Stomach (tissue), 9 donors: Measurements from ENCODE around the gene MAP2K1. TPM values are rescaled to one million over a fixed set of nuclear protein-coding genes. Genes with fewer than 3 reads are reported as not detected.

ENCODE experiments used
- DNase-seq, 2 donors: peaks; one replicate each; pipeline versions ENCODE4 v3.0.0 to v3.0.0-alpha.2; 2013 to 2019
- H3K27ac ChIP-seq, 5 donors: fragments of 200-600 bp in 4 of 5; sonication (generic) in 4 of 5; one replicate each; pipeline ENCODE4 v1.5.1; 2013 to 2019; ENCODE audit warnings: mild to moderate bottlenecking in 1 of 5, moderate library complexity in 1 of 5
- H3K27me3 ChIP-seq, 3 donors: fragments of 200-600 bp; sonication (generic); one replicate each; pipeline ENCODE4 v1.5.1; 2017 to 2019; ENCODE audit warnings: mixed run types in 1 of 3
- H3K36me3 ChIP-seq, 4 donors: fragments of 200-600 bp; sonication (generic); 1 replicate in 3 of 4; 2 replicates in 1 of 4; pipeline ENCODE4 v1.5.1; 2016 to 2019
- H3K4me1 ChIP-seq, 4 donors: fragments of 200-600 bp; sonication (generic); one replicate each; pipeline ENCODE4 v1.5.1; 2016 to 2019
- H3K4me3 ChIP-seq, 4 donors: fragments of 200-600 bp; sonication (generic) in 3 of 4; one replicate each; pipeline ENCODE4 v1.5.1; 2016 to 2019; ENCODE audit warnings: mild to moderate bottlenecking in 1 of 4
- H3K9me3 ChIP-seq, 4 donors: fragments of 200-600 bp; sonication (generic); one replicate each; pipeline ENCODE4 v1.5.1; 2016 to 2019
- EP300 ChIP-seq: sonication (generic); formaldehyde crosslinking; IDR thresholded peaks from one replicate; pipeline ENCODE4 v1.6.1; 2017; ENCODE audit warnings: antibody characterized with exemption
- POLR2A ChIP-seq, 4 donors: fragments of 450-650 bp; IDR thresholded peaks; one replicate each; pipeline ENCODE4 v1.6.1; 2016; ENCODE audit warnings: antibody characterized with exemption in 4 of 4, control low read depth in 2 of 4, mild to moderate bottlenecking in 1 of 4, moderate library complexity in 1 of 4
- POLR2AphosphoS5 ChIP-seq, 3 donors: sonication (generic); formaldehyde crosslinking; IDR thresholded peaks; one replicate each; pipeline ENCODE4 v1.6.1; 2016; ENCODE audit warnings: antibody characterized with exemption in 3 of 3
- WGBS, 5 donors: extraction: QIAGEN DNeasy Blood & Tissue Kit in 3 of 5; methylation state at CpG; one replicate each; pipeline versions ENCODE4 v1.1.5 to v1.1.7; 2013 to 2018; 5-methylcytosine and 5-hydroxymethylcytosine counted together
- intact Hi-C: fragments of 100-400 bp; cut with DNase I; formaldehyde crosslinking; loops from one replicate; pipeline ENCODE4 v1.15.1; 2023; ENCODE audit warnings: low total_unique reads
- polyA plus RNA-seq, 3 donors: library from polyadenylated mRNA; stranded (reverse); fragments of 200-250 nt; gene quantifications; one replicate each; pipeline ENCODE4 v1.2.3, GENCODE V29; 2013
- total RNA-seq, 5 donors: library from RNA; depleted of rRNA; stranded (reverse); fragments of >200 nt; gene quantifications; one replicate each; pipeline versions ENCODE4 v1.1.0 to v1.2.3, GENCODE V29; 2014 to 2016
- TF ChIP-seq, protein P1 (sequence below), 7 experiments: fragments of 450-650 bp in 4 of 7; fragments of 200-600 bp in 3 of 7; sonication (generic) in 3 of 7; IDR thresholded peaks; one replicate each; pipeline ENCODE4 v1.5.1; 2016 to 2019; ENCODE audit warnings: antibody characterized with exemption in 7 of 7, control low read depth in 2 of 7, mild to moderate bottlenecking in 1 of 7
- donor health status: healthy with polysubstance abuse.
- donor health status: Bipolar disorder and iron deficiency.
- donor health status: healthy.

MAP2K1 gene
- total and polyA plus RNA-seq, 8 donors, result 20.1 to 123 (median 26.0) TPM

DNA sequence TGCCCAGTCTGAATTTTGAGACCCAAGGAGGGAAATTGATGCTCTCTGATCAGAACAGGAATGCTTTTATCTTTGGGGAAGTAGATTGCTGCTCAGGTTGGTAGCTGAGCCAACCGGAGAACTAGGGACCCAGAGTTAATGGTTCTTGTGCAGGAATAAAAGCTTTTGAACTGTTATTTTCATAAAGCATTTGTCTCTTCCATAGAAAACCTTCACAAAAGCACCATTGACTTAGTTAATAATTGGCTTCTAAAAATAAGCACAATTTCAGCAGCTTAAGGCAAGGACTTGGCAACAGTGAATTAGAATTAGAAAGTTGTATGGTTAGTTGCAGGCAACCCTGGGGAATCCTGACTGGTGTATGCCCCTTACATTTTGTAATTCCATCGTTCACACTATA is 53.8 kb downstream of the MAP2K1 start:
- Histone ChIP-seq H3K36me3 (peaks cover 27 to 100% (median 97%) of the 10 kb centered on the region in 4 donors), H3K4me3 (no peak overlapping the region), H3K9me3 (no peaks in the 10 kb centered on the region), H3K27me3 (no peaks in the 10 kb centered on the region), H3K27ac (no peak overlapping the region), H3K4me1 (no peaks in the 10 kb centered on the region)
- TF ChIP-seq EP300, result no peak
- TF ChIP-seq, protein P1, sequence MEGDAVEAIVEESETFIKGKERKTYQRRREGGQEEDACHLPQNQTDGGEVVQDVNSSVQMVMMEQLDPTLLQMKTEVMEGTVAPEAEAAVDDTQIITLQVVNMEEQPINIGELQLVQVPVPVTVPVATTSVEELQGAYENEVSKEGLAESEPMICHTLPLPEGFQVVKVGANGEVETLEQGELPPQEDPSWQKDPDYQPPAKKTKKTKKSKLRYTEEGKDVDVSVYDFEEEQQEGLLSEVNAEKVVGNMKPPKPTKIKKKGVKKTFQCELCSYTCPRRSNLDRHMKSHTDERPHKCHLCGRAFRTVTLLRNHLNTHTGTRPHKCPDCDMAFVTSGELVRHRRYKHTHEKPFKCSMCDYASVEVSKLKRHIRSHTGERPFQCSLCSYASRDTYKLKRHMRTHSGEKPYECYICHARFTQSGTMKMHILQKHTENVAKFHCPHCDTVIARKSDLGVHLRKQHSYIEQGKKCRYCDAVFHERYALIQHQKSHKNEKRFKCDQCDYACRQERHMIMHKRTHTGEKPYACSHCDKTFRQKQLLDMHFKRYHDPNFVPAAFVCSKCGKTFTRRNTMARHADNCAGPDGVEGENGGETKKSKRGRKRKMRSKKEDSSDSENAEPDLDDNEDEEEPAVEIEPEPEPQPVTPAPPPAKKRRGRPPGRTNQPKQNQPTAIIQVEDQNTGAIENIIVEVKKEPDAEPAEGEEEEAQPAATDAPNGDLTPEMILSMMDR (IDR thresholded peaks at IDR 0.05), result no peak
- no peak for TF ChIP-seq POLR2A (IDR thresholded peaks at IDR 0.05)
- TF ChIP-seq POLR2AphosphoS5 (IDR thresholded peaks at IDR 0.05), result no peak
- intact Hi-C loops, result no loop called here
- DNase-seq, result no peak
- WGBS, 5 donors, result 85 to 96% (median 92%) methylated on average over 2 of the region's 2 CpGs

DNA sequence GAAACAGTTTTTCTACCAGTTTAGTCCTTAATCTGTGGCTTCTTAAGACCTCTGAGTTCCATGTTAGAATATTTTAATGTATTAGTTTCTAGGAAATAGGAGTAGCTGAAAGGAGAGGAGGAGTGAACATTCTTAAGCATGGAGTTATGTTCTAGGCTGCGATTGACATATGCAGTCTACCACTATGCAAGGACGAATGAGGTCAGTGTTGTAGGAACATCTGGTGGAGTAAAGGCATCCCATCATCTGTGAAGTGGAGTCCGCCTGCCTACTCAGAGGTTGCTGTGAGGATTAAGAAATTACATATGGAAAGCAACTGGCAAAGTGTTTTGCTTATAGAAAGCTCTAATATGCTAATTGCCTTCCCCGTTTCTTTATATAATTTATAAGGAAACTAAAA is 65.7 kb downstream of the MAP2K1 start:
- Histone ChIP-seq H3K27me3 (no peaks in the 10 kb centered on the region), H3K4me3 (no peak overlapping the region), H3K9me3 (no peaks in the 10 kb centered on the region), H3K4me1 (no peaks in the 10 kb centered on the region), H3K27ac (no peak overlapping the region), H3K36me3 (peaks cover 0 to 24% (median 15%) of the 10 kb centered on the region in 4 donors)
- no peak for DNase-seq
- no peak for TF ChIP-seq POLR2AphosphoS5 (IDR thresholded peaks at IDR 0.05)
- TF ChIP-seq, protein P1 (IDR thresholded peaks at IDR 0.05), result no peak
- intact Hi-C loops, result no loop called here
- WGBS, 5 donors, result 87 to 94% (median 91%) methylated on average over 4 of the region's 4 CpGs

DNA sequence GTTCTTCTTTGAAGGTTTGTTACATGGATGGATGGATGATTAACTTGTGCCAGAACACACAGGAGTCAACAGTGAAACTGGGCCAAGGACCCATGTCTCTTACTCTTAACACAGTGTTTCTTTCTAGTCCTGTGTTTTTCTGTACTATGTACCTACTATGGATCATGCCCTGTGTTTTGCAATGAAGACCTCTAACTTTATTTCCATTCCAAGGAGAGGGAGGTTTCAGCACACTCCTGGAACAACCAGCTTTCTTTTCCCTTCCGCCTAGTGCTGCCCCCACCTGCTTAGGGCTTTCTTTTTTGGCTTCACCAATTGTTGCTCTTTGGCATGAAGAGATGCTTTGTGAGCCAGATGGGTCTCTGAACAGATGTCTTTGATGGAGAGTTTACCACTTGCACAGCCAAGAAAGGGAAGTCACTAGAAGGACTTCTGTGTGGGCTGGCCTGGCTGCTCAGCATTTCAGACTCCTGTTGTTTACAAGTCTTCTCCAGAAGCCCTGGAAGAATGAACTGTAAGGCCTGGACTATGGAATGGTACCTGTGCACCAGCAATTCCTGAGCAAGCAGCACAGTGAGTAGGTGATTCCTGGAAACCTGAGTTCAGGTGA is 66.4 kb downstream of the MAP2K1 start:
- peak in 1 of 2 donors; percentile 13 for DNase-seq
- intact Hi-C loops, result no loop called here
- H3K4me1 ChIP-seq, result no peaks in the 10 kb centered on the region
- no peaks in the 10 kb centered on the region for H3K9me3 ChIP-seq
- no peaks in the 10 kb centered on the region for H3K27me3 ChIP-seq
- TF ChIP-seq EP300 (no peak), POLR2A (IDR thresholded peaks at IDR 0.05) (no peak), POLR2AphosphoS5 (IDR thresholded peaks at IDR 0.05) (no peak)
- TF ChIP-seq, protein P1 (IDR thresholded peaks at IDR 0.05), result no peak
- no peak overlapping the region for H3K27ac ChIP-seq
- 68 to 92% (median 81%) methylated on average over 1 of the region's 1 CpG for WGBS, 5 donors
- no peak overlapping the region for H3K4me3 ChIP-seq
- peaks cover 0 to 18% (median 12%) of the 10 kb centered on the region in 4 donors for H3K36me3 ChIP-seq

DNA sequence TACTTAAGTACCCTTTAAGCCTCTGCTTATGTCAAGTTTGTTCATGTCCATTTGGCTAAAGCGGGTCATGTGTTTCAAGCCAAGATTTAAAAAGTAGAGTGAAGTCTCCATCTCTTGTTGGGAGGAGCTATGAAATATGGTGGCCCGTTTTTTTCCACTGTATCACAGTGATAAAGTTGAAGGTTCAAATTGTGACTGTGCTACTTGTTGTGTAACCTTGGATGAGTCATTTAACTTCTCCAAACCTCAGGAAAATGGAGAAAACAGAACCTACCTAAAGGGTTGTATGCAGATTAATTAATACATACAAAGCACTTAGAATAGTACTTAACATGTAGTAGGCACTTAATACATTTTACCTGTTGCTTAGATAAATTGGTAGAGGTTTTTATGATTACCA is 67.4 kb downstream of the MAP2K1 start:
- H3K36me3 ChIP-seq, result peaks cover 0 to 14% (median 10%) of the 10 kb centered on the region in 4 donors
- H3K4me3 ChIP-seq, result no peak overlapping the region
- intact Hi-C loops, result no loop called here
- no peaks in the 10 kb centered on the region for H3K9me3 ChIP-seq
- no peak for DNase-seq
- WGBS, 5 donors, result 78 to 92% (median 85%) methylated on average over 2 of the region's 2 CpGs
- H3K27me3 ChIP-seq, result no peaks in the 10 kb centered on the region
- TF ChIP-seq EP300, result no peak
- TF ChIP-seq POLR2A (IDR thresholded peaks at IDR 0.05), result no peak
- TF ChIP-seq, protein P1 (IDR thresholded peaks at IDR 0.05), result no peak
- no peak for TF ChIP-seq POLR2AphosphoS5 (IDR thresholded peaks at IDR 0.05)
- no peaks in the 10 kb centered on the region for H3K4me1 ChIP-seq
- H3K27ac ChIP-seq, result no peak overlapping the region
